Liver (tissue), 3 donors: ENCODE results near the gene TRIO.

Experiments used
- CTCF ChIP-seq: fragments of 150-350 bp; IDR thresholded peaks from 2 replicates; pipeline ENCODE4 v1.5.1; 2017; ENCODE audit warnings: improper control_type of control experiment, low read depth, low read length; ENCODE audit not compliant: missing input control
- FOXA1 ChIP-seq: IDR thresholded peaks from 2 replicates; pipeline ENCODE4 v1.6.1; 2016; ENCODE audit warnings: antibody characterized with exemption
- JUND ChIP-seq, 2 donors: IDR thresholded peaks; 2 replicates each; pipeline ENCODE4 v1.6.1; 2016; ENCODE audit warnings: antibody characterized with exemption in 2 of 2
- RAD21 ChIP-seq, 2 donors: IDR thresholded peaks; 2 replicates each; pipeline ENCODE4 v1.6.1; 2016; ENCODE audit warnings: antibody characterized with exemption in 2 of 2, mild to moderate bottlenecking in 2 of 2
- REST ChIP-seq: IDR thresholded peaks from 2 replicates; pipeline ENCODE4 v1.6.1; 2016; ENCODE audit warnings: antibody characterized with exemption, mild to moderate bottlenecking
- RXRA ChIP-seq, 2 donors: IDR thresholded peaks; 2 replicates each; pipeline ENCODE4 v1.6.1; 2017 to 2018; ENCODE audit warnings: antibody characterized with exemption in 2 of 2, mild to moderate bottlenecking in 1 of 2
- SP1 ChIP-seq: IDR thresholded peaks from 2 replicates; pipeline ENCODE4 v1.6.1; 2018; ENCODE audit warnings: antibody characterized with exemption, mild to moderate bottlenecking
- TAF1 ChIP-seq: conservative IDR thresholded peaks from 2 replicates; pipeline ENCODE4 v1.6.1; 2016; ENCODE audit warnings: antibody characterized with exemption, mild to moderate bottlenecking
- YY1 ChIP-seq: IDR thresholded peaks from 2 replicates; pipeline ENCODE4 v1.6.1; 2016; ENCODE audit warnings: antibody characterized with exemption, mild to moderate bottlenecking
- donor health status: healthy.
- donor health status: healthy.

DNA sequence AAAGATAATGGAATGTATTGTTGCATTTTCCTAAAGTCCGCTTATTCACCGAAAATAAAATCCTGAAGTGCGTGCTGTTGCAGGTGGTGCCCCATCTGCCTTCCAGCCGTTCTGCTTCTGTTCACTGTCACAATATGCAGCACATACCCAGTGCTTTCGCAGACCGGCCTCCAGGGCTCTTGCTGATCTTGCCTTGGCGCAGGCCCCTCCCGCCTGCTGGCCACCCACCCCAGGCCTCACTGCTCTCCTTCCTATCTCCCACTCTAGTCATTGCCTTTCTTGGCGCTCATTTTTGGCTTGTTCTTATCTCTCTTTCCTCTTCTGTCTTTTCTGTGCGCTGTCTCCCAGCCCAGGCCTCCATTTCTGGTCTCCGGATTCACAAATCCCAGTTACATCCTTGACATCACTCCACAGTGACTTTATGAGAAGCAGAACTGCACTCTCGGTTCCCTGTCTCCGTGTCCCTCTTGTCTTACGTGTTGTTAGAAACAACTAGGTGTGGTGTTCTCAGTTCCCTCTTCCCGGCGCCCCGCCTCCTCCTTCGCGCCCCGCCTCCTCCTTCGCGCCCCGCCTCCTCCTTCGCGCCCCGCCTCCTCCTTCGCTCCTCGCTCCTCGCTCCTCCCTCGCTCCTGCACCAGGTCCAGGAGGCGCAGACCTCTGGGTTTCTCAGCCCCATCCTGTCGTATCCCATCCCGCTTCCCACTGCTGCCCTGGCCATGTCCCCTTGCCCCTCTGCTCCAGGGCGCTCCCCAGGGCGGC, 236.8 kb downstream of the TRIO start:
- TF ChIP-seq CTCF (no peak), RAD21 (IDR thresholded peaks at IDR 0.05) (no peak), TAF1 (no peak), SP1 (no peak), REST (no peak), RXRA (IDR thresholded peaks at IDR 0.05) (no peak), YY1 (no peak), JUND (IDR thresholded peaks at IDR 0.05) (no peak), FOXA1 (no peak)
